HG02885 (cell line): ENCODE data around the gene ITGA5.
"Not testable (repeated sequence)": the region's sequence is repeated elsewhere in the genome, so short reads cannot be mapped to it uniquely, and the experiment has no call there.

ENCODE experiments used
- ATAC-seq: cut with Tn5 transposase; IDR thresholded peaks from one replicate; pipeline ENCODE4 v1.9.1; 2021; ENCODE audit warnings: mild to moderate bottlenecking; ENCODE audit not compliant: unreplicated experiment, poor library complexity

The ITGA5 gene

DNA sequence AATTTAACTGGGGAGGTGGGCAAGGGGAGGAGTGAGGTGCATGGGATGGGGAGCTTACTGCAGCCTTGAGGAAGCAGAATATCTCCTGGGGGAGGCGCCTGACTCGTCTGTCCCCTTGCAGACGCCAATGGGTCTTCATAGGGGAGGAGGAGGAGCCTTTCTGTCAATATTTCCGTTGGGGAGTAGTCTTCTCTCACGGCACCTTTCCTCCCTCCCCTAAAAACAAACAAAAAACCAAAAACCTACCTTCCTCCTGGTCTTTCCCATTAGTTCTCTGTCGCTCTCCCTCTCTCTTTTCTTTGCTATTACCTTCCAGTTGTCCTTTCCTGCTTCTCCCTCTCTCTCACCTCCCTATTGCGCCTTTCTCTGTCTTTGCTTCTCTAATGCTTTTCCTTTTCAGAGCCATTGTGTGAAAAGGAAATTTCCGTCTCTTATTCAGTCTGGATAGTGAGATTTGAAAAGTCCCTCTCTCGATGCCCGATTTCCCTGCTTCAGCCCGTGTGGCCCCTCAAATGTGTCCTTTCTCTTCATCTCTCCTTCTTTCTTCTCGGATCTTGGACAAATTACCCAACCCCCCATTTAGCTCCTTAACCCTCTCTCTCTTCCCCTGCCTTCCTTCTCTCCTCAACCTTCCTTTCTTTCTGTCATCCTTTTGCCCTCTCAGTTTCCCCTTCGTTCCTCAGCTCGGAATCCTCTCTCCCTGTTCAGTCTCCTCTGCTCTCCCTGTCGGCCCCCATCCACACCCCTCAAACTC lies 60.7 kb downstream of the ITGA5 start:
- peak; percentile 33 for ATAC-seq

- no peak for ATAC-seq
Measured at GRCh38 chr12:54357506-54358190, 61.4 kb downstream of the ITGA5 start.

- no peak for ATAC-seq
Measured at GRCh38 chr12:54356951-54357356, 62.1 kb downstream of the ITGA5 start.

DNA sequence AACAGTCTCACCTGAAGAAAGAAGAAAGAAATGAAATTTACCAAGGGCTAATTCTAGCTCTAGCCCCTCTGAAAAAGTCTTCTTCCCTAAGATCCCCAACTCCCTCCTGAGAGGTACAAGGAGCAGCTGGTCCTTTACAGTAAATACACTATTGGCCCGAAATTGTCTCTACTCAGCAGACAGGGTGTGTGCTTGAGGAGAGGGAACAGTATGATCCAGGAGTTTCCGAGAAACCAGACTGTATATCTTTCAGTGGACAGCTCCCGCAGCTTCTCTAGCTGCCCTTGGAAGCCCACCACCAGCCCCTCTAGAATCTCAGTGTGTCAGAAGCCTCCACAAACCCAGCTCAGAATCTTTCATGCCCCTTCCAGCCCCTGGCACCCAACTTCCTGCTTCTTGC lies 62.8 kb downstream of the ITGA5 start:
- ATAC-seq = no peak

DNA sequence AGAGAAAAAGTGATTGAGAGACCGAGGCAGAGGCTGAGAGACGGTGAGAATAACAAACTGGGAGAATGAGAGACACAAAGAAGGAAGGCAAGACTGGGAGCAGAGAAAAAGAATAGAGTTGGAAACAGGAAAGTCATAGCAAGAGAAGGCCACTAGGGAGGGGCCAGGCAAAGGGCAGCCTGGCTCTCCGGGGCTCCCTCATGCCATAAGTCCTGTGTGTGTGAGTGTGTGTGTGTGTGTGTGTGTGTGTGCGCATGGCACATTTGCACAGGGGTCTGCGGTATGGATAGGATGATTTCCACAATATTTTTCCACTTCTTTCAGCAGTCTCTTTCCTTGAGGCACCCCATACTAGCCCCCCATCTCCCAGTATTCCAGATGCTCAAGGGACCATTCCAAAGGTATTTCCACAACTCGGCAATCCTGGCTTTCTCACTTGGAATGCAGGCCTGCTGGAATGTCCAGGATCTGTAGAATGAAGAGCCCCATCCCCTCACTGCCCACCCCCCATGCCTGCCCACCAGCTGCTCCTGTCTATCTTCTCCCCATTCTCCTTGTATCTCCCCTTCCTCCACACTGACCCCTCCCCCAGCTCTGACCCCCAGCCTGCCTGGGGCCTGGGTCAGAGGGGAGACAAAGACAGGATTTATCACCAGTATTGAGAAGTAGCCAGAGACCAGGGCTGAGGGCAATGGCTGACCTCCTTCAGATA lies 63.8 kb downstream of the ITGA5 start:
- no peak for ATAC-seq

GRCh38 chr12:54354271-54354670 lies 64.8 kb downstream of the ITGA5 start:
- not testable (repeated sequence) for ATAC-seq

GRCh38 chr12:54352891-54353874 lies 65.9 kb downstream of the ITGA5 start:
- ATAC-seq = no peak

- no peak for ATAC-seq
Measured at GRCh38 chr12:54352022-54352531, 67.0 kb downstream of the ITGA5 start.

DNA sequence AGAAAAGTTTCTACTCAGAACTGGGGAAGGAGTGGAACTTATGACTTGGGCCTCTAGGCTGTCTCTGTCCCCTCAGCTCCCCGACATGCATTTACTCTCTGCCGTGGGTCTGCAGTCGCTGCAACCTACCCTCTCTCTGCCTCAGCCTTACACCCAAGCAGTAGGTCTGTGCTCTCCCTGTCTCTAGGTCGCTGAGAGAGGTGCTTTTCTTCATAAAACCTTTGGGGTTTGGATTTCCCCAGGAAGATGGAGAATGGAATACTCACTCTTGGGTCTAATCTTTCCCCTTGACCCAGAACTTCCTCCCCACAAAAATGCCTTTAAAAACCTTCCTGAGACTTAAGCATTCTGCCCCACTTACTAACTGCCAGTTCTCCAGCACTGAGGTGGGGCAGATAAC lies 67.7 kb downstream of the ITGA5 start:
- no peak for ATAC-seq

DNA sequence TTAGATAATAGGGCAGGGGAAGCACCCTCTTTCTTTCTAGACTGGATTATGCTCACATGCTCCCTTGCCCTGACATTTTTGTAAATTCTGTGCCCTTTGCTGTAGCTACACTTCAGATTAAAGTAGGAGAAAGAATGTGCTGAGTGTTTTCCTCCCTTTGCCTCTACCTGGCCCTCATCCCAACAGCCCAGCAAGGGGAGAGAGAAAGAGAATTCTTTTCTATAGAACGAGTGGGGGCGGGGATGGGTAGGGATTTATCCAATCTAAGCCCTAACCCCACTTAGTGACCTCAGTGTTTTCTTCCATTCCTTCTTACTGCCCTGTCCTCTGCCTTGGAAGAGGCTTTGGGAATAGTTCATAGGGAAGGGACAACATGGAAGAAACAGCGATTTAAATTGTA lies 68.3 kb downstream of the ITGA5 start:
- ATAC-seq = no peak

DNA sequence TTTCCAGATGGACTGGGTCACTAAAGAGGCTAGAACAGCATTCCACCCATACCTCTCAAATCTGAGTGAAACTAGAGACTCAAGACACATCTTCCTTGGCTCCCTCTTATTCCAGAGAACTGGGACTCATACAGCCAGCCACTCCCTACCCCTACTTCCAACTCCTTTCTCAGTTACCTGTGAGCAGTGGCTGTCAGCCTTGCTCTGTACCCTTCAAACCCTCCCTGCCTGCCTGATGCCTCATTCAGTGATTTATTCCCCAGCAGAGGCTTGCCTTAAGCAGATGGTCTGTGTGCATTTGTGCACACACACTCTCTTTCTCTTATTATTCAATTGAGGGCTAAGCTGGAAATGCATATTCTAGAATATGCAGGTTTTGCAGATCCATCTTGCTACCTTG lies 69.4 kb downstream of the ITGA5 start:
- ATAC-seq = no peak

DNA sequence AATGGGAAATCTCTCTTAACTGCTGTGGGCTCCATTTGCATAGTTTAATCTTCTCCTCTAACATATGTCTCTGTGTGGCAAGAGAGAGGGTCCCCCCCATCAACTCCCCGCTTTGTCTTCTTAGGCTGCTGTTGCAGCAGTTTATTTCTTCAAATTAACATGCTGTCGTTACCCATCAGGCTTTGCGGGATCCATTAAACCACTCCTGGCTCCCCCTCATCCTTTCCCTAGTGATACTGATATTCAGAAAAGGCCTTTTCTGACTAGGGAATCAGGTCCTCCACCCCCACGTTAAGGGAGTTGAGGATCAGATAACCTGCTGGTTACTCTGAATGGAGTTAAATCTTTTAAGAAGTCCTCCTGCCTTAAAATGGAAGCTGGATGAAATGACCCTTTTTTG lies 70.0 kb downstream of the ITGA5 start:
- ATAC-seq = no peak
